HFFc6 (cell line): ENCODE results near the gene CCDC57. TPM values are rescaled to one million over a fixed set of nuclear protein-coding genes. Genes with fewer than 3 reads are reported as not detected.

ENCODE experiments used
- DNase-seq: peaks from one replicate; pipeline ENCODE4 v3.0.0-alpha.2; 2018
- H3K27ac Mint-ChIP-seq: 2 replicates; pipeline ENCODE4 v1.8.0; 2020; ENCODE audit warnings: mild to moderate bottlenecking, mixed read lengths
- H3K27me3 Mint-ChIP-seq: 2 replicates; pipeline ENCODE4 v1.8.0; 2021; ENCODE audit warnings: mild to moderate bottlenecking, moderate library complexity, mixed read lengths; ENCODE audit not compliant: insufficient read depth
- H3K36me3 Mint-ChIP-seq: 2 replicates; pipeline ENCODE4 v1.8.0; 2021; ENCODE audit warnings: low read depth, mixed read lengths
- H3K4me1 Mint-ChIP-seq: 2 replicates; pipeline ENCODE4 v1.8.0; 2020; ENCODE audit warnings: low read depth, mixed read lengths
- H3K4me3 Mint-ChIP-seq: 2 replicates; pipeline ENCODE4 v1.8.0; 2020; ENCODE audit warnings: mild to moderate bottlenecking, moderate library complexity, mixed read lengths
- H3K9me3 Mint-ChIP-seq: 2 replicates; pipeline ENCODE4 v1.8.0; 2020; ENCODE audit warnings: mild to moderate bottlenecking, mixed read lengths
- CTCF ChIP-seq: fragments of 200-600 bp; sonication (generic); IDR thresholded peaks from 2 replicates; pipeline ENCODE4 v1.5.0; 2021; ENCODE audit warnings: antibody characterized with exemption, mild to moderate bottlenecking
- total RNA-seq, 6 experiments: library from RNA; stranded (reverse); fragmentation: NEBNext Ultra II Directional; extraction: Animal tissue kit (Norgen Biotek cat#: 25700); gene quantifications; 2 replicates in 1 of 6; 3 replicates in 5 of 6; pipeline ENCODE4 v1.2.3, GENCODE V29; 2021

Gene CCDC57
- total RNA-seq, 6 experiments from 2014 or later = 12.8 to 15.6 (median 13.6) TPM

- Mint-ChIP-seq H3K9me3 (no peaks in the 10 kb centered on the region), H3K27me3 (peaks cover 9% of the 10 kb centered on the region), H3K27ac (no peak overlapping the region), H3K4me3 (peak overlapping the region; percentile 57), H3K36me3 (peaks cover 6% of the 10 kb centered on the region), H3K4me1 (0 out of 2 replicates have a peak, but pooled peaks cover 6% of the 10 kb centered on the region)
- DNase-seq = no peak
- TF ChIP-seq CTCF = no peak
Measured at GRCh38 chr17:82231562-82232321, 19.1 kb upstream of the CCDC57 start.

- no peak overlapping the region for H3K27ac Mint-ChIP-seq
- no peaks in the 10 kb centered on the region for H3K9me3 Mint-ChIP-seq
- peak overlapping the region; percentile 47 for H3K4me3 Mint-ChIP-seq
- peaks cover 6% of the 10 kb centered on the region for H3K36me3 Mint-ChIP-seq
- TF ChIP-seq CTCF = no peak; the same call in 1 of the 2 replicates
- H3K27me3 Mint-ChIP-seq = peaks cover 9% of the 10 kb centered on the region
- no peak for DNase-seq
- 0 out of 2 replicates have a peak, but pooled peaks cover 6% of the 10 kb centered on the region for H3K4me1 Mint-ChIP-seq
Measured at GRCh38 chr17:82231312-82231561, 18.6 kb upstream of the CCDC57 start.

GRCh38 chr17:82230609-82231311 lies 18.1 kb upstream of the CCDC57 start:
- H3K4me3 Mint-ChIP-seq = peak overlapping the region; percentile 99

GRCh38 chr17:82229698-82230608 lies 17.3 kb upstream of the CCDC57 start:
- Mint-ChIP-seq H3K27me3 (peaks cover 5% of the 10 kb centered on the region), H3K27ac (peak overlapping the region; percentile 94), H3K4me1 (0 out of 2 replicates have a peak, but pooled peaks cover 2% of the 10 kb centered on the region), H3K4me3 (peak overlapping the region; percentile 99), H3K36me3 (peaks cover 6% of the 10 kb centered on the region), H3K9me3 (no peaks in the 10 kb centered on the region)
- DNase-seq = no peak
- no peak for TF ChIP-seq CTCF

More at GRCh38 chr17:82230609-82231311, 18.1 kb upstream of the CCDC57 start:
- Mint-ChIP-seq H3K36me3 (peaks cover 6% of the 10 kb centered on the region), H3K9me3 (no peaks in the 10 kb centered on the region), H3K4me1 (0 out of 2 replicates have a peak, but pooled peaks cover 6% of the 10 kb centered on the region), H3K27me3 (peaks cover 9% of the 10 kb centered on the region), H3K27ac (0 out of 2 replicates have a peak overlapping the region, but pooled peaks have one; percentile 94)
- DNase-seq = peak; percentile 82
- TF ChIP-seq CTCF = peak; percentile 81
